MM.1S (cell line): ENCODE measurements around the gene DRG2.

ENCODE experiments used
- DNase-seq: peaks from one replicate; pipeline ENCODE4 v3.0.0-alpha.2; 2015
- H2AFZ ChIP-seq: fragments of 300-600 bp; sonication (generic); 2 replicates; pipeline ENCODE4 v1.6.0; 2016; ENCODE audit warnings: antibody characterized with exemption, low read length
- H3F3A ChIP-seq: fragments of 300-600 bp; sonication (generic); 2 replicates; pipeline ENCODE4 v1.6.1; 2016; ENCODE audit warnings: mild to moderate bottlenecking, antibody characterized with exemption, low read length, moderate library complexity, mixed read lengths; ENCODE audit not compliant: insufficient read depth
- H3K27ac ChIP-seq: fragments of 300-600 bp; sonication (generic); 2 replicates; pipeline ENCODE4 v1.5.1; 2016; ENCODE audit warnings: mild to moderate bottlenecking, low read length
- H3K27me3 ChIP-seq: fragments of 300-600 bp; sonication (generic); replicated peaks from 2 replicates; pipeline ENCODE4 v1.6.0; 2016; ENCODE audit warnings: low read length; ENCODE audit not compliant: insufficient read depth
- H3K36me3 ChIP-seq: fragments of 300-600 bp; sonication (generic); replicated peaks from 2 replicates; pipeline ENCODE4 v1.6.1; 2016; ENCODE audit warnings: mild to moderate bottlenecking, low read length, mixed read lengths; ENCODE audit not compliant: insufficient read depth
- H3K4me1 ChIP-seq: fragments of 300-600 bp; sonication (generic); 2 replicates; pipeline ENCODE4 v1.6.1; 2016; ENCODE audit warnings: low read length, mixed read lengths
- H3K4me2 ChIP-seq: fragments of 300-600 bp; sonication (generic); 2 replicates; pipeline ENCODE4 v1.6.0; 2016; ENCODE audit warnings: low read depth, low read length
- H3K4me3 ChIP-seq: fragments of 300-600 bp; sonication (generic); 2 replicates; pipeline ENCODE4 v1.5.1; 2016; ENCODE audit warnings: low read length, mixed read lengths
- H3K79me2 ChIP-seq: fragments of 300-600 bp; sonication (generic); 2 replicates; pipeline ENCODE4 v1.6.1; 2016; ENCODE audit warnings: mixed run types, low read length, mixed read lengths
- H3K9ac ChIP-seq: fragments of 300-600 bp; sonication (generic); 2 replicates; pipeline ENCODE4 v1.6.1; 2016; ENCODE audit warnings: low read length, mixed read lengths
- H3K9me2 ChIP-seq: fragments of 300-600 bp; sonication (generic); replicated peaks from 2 replicates; pipeline ENCODE4 v1.6.1; 2016; ENCODE audit warnings: mild to moderate bottlenecking, low read length, mixed read lengths; ENCODE audit not compliant: insufficient read depth
- H3K9me3 ChIP-seq: fragments of 300-600 bp; sonication (generic); replicated peaks from 2 replicates; pipeline ENCODE4 v1.6.1; 2016; ENCODE audit warnings: mild to moderate bottlenecking, low read length, mixed read lengths; ENCODE audit not compliant: insufficient read depth
- H4K20me1 ChIP-seq: fragments of 300-600 bp; sonication (generic); 2 replicates; pipeline ENCODE4 v1.6.1; 2016; ENCODE audit warnings: mild to moderate bottlenecking, low read length, moderate library complexity, mixed read lengths; ENCODE audit not compliant: insufficient read depth
- CTCF ChIP-seq: fragments of 300-600 bp; sonication (generic); IDR thresholded peaks from 2 replicates; pipeline ENCODE4 v1.5.1; 2016; ENCODE audit warnings: antibody characterized with exemption, low read length, mixed read lengths
- EZH2 ChIP-seq: fragments of 300-600 bp; sonication (generic); optimal IDR thresholded peaks from 2 replicates; pipeline ENCODE3; 2017; ENCODE audit warnings: low read depth, mild to moderate bottlenecking, antibody characterized with exemption, low read length, mixed read lengths
- EZH2phosphoT487 ChIP-seq: fragments of 300-600 bp; sonication (generic); IDR thresholded peaks from 2 replicates; pipeline ENCODE4 v1.6.1; 2018; ENCODE audit warnings: antibody characterized with exemption, low read length

Gene DRG2

GRCh38 chr17:18132711-18133110, 45.0 kb downstream of the DRG2 start:
- no peak overlapping the region for H3K4me3 ChIP-seq
- no peaks in the 10 kb centered on the region for H3K9me2 ChIP-seq
- no peaks in the 10 kb centered on the region for H4K20me1 ChIP-seq
- H3K9me3 ChIP-seq = no peaks in the 10 kb centered on the region
- no peak overlapping the region for H3K9ac ChIP-seq
- no peaks in the 10 kb centered on the region for H3K79me2 ChIP-seq
- H3F3A ChIP-seq = no peaks in the 10 kb centered on the region
- no peaks in the 10 kb centered on the region for H3K27me3 ChIP-seq
- no peak overlapping the region for H2AFZ ChIP-seq
- no peaks in the 10 kb centered on the region for H3K36me3 ChIP-seq
- H3K4me2 ChIP-seq = no peak overlapping the region
- TF ChIP-seq EZH2 (no peak), CTCF (no peak), EZH2phosphoT487 (no peak)
- no peak for DNase-seq
- H3K4me1 ChIP-seq = no peaks in the 10 kb centered on the region
- no peak overlapping the region for H3K27ac ChIP-seq

- Histone ChIP-seq H3K36me3 (no peaks in the 10 kb centered on the region), H3K4me3 (no peak overlapping the region), H3K9me2 (no peaks in the 10 kb centered on the region), H3K27ac (no peak overlapping the region), H4K20me1 (no peaks in the 10 kb centered on the region), H3F3A (no peaks in the 10 kb centered on the region), H3K9me3 (no peaks in the 10 kb centered on the region), H3K27me3 (no peaks in the 10 kb centered on the region), H2AFZ (no peak overlapping the region), H3K4me2 (no peak overlapping the region), H3K4me1 (no peaks in the 10 kb centered on the region), H3K9ac (no peak overlapping the region), H3K79me2 (no peaks in the 10 kb centered on the region)
- no peak for DNase-seq
- TF ChIP-seq EZH2 = no peak
- TF ChIP-seq EZH2phosphoT487 = no peak
- no peak for TF ChIP-seq CTCF
Measured at GRCh38 chr17:18136357-18136756, 48.6 kb downstream of the DRG2 start.

- H3K36me3 ChIP-seq = no peaks in the 10 kb centered on the region
- H3K9me2 ChIP-seq = no peaks in the 10 kb centered on the region
- no peaks in the 10 kb centered on the region for H3K79me2 ChIP-seq
- H3K4me3 ChIP-seq = no peak overlapping the region
- DNase-seq = no peak
- no peak for TF ChIP-seq EZH2phosphoT487
- TF ChIP-seq EZH2 = no peak
- TF ChIP-seq CTCF = no peak
- no peak overlapping the region for H3K9ac ChIP-seq
- no peaks in the 10 kb centered on the region for H3K9me3 ChIP-seq
- no peaks in the 10 kb centered on the region for H3F3A ChIP-seq
- no peak overlapping the region for H3K4me2 ChIP-seq
- H3K4me1 ChIP-seq = no peaks in the 10 kb centered on the region
- H2AFZ ChIP-seq = no peak overlapping the region
- H3K27me3 ChIP-seq = no peaks in the 10 kb centered on the region
- H4K20me1 ChIP-seq = no peaks in the 10 kb centered on the region
- no peak overlapping the region for H3K27ac ChIP-seq
Measured at GRCh38 chr17:18138065-18138749, 50.5 kb downstream of the DRG2 start.
